Retina (tissue), 1 donor: Measurements from ENCODE around the gene ATP9B.

Experiments used
- DNase-seq: peaks from one replicate; pipeline ENCODE4 v3.0.0-alpha.2; 2016

The ATP9B gene

DNA sequence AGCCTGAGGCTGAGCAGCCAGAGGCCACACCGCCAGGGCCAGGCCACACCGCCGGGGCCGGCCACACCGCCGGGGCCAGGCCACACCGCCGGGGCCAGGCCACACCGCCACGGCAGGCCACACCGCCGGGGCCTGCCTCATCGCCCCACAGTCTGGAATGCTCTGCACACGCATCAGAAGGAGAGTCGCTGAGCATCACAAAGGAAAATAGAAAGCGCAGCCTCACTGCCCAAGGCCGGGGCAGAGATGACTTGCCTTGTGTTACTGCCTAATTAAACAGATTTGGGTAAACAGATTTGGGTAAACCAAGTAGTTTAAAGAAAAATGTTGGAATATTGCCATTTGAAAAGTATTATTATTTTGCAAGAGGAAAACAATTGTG lies 316.1 kb downstream of the ATP9B start:
- DNase-seq = no peak

DNA sequence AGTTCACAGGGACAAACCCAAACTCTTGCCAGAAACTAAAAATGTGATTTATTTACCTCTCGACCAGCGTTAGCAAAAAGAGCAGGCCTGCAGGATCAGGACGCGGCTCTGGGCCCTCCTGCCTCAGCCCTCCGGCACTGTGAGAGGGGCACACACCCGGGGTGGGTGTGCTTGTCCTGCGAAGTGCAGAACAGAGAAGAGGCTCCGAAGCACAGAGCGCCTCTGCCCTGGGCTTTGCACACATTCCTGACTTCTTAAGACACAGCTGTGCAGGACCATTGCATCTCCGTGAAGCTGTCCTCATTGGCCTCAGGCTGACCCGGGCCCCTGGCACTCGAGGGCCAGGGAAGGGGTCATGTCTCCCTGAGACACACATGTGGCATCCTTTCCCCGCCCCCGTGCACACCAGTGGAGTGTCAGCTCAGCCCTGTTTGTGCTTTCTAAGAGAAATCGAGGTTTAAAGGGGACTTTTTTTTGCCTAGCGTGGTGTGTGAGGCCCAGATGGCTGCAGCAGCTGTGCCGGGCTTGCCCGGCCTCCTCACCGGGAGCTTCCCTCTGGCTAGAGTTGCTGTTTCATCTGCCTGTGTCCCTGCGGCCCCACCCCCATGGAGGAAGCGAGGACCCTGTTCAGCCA lies 316.6 kb downstream of the ATP9B start:
- no peak for DNase-seq

DNA sequence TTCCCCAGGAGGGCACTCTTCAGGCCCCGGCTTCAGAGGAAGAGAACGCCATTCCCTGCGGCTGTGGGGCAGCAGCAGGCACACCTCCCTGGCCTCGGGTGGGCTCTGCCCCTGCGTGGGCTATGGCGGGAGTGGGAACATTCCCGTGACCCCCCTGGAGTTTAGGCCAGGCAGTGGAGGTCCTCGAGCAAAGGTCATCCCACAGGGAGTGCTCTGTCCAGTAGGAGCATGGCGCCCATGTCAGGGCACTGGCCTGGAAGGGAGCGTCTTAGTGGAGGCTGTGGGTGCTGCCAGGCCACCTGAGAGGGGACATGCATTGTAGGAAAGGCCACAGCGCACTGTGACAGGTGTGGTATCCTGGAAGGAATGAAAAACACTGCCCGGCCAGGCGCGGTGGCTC lies 317.4 kb downstream of the ATP9B start:
- no peak for DNase-seq

DNA sequence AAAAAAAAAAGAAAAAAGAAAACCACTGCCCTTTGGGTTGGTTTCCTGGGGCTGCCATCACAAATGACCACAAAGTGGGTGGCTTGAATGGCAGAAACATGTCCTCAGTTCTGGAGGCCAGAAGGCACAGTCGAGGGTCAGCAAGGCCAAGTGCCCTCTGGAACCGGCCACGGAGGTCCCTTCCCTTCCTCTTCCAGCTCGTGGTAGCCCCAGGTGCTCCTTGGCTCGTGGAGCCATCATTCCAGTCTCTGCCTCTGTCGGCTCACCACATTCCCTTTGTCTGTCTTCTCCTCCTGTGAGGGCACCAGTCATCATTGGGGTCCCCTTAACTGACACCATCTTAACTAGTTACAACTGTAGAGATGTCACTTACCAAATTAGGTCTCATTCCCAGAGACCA lies 318.0 kb downstream of the ATP9B start:
- DNase-seq = no peak

DNA sequence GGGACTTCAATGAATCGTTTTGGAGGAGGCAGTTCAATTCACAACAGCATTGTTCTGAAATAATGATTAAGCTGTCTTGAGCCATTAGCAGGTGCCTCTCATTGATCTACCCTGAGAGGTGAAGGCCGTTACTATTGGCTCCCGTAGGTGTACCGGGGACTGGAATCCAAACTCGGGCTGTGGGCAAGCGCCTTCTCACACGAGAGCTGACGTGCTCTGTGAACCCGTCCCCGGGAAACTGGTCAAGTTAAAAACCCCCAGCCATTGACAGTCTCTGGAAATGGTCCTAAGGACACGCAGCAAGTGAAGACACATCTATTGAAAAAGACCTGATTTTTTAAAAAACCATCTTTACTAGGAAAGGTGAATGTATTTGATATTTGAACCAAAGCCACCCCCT lies 318.4 kb downstream of the ATP9B start:
- no peak for DNase-seq

DNA sequence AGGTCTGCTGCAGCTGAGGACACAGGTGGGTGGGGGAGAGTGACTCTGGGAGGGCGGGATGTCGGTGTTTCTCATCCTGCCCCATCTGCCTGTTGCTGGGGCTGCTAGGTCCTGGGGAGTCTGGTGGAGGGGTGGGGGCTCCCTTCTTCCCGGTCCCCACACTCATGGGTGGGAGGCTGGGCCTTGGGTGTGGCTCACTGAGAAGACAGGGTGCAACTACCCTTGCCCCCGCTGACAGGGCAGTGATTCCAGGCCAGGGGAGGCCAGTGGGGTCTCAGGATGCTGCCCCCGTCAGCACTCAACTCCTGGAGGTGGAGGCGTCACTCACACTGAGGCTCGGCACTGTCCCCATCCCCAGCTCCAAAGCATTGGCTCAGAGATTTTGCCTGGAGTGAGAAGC lies 318.8 kb downstream of the ATP9B start:
- DNase-seq = no peak

DNA sequence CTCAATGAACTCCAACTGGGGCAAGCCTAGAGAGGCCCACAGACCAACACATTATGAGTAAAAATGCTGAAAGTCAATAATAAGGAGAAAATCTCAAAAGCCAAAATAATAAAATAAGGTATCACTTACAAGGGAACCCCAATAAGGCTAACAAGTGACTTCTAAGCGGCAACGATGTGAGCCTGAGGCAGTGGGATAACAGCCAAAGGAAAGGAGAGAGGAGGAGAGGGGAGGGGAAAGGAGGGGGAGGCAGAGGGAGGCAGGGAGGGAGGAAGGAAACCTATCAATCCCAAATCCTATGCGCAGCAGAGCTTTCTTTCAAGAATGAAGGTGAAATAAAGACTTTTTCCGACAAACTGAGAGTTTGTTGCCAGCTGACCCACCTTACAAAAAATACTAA lies 320.5 kb downstream of the ATP9B start:
- no peak for DNase-seq

DNA sequence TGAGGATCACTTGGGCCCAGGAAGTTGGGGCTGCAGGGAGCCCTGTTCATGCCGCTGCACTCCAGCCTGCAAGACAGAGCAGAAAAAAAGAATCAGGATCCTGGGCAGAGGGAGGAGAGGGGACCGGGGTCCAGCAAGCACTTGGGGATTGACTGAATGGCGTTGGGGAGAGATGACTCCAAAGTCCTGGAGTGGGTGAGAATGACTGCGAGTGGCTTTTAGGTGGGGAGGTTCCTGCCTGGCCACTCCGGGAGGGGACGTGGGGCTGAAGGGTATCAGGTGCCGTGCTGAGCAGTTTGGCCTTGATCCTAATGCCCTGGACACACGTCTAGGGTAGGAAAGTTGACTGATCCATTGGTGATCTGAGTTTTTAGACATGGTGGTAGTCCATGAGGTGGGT lies 323.0 kb downstream of the ATP9B start:
- no peak for DNase-seq

DNA sequence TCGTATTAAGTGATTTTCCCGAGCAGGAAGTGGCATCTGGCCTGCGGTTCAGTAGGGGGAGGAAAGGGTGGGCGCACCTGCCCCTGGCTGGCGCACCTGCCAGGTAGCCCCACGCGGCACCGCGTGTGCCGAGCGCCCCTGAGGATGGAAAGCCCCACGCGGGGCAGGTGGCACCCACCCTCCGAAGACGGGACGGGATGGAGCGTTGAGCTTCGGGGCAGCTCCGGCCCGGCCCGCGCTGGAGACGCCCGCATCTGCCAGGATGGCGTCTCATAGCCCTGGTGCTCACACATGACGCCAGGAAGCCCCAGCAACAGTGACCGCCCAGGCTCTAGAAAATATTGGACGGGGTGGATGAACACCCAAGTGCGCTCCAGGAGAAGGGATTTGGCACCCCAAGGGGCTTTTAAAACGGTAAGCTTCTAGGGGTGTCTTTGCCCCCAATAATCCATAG lies 324.0 kb downstream of the ATP9B start:
- no peak for DNase-seq

DNA sequence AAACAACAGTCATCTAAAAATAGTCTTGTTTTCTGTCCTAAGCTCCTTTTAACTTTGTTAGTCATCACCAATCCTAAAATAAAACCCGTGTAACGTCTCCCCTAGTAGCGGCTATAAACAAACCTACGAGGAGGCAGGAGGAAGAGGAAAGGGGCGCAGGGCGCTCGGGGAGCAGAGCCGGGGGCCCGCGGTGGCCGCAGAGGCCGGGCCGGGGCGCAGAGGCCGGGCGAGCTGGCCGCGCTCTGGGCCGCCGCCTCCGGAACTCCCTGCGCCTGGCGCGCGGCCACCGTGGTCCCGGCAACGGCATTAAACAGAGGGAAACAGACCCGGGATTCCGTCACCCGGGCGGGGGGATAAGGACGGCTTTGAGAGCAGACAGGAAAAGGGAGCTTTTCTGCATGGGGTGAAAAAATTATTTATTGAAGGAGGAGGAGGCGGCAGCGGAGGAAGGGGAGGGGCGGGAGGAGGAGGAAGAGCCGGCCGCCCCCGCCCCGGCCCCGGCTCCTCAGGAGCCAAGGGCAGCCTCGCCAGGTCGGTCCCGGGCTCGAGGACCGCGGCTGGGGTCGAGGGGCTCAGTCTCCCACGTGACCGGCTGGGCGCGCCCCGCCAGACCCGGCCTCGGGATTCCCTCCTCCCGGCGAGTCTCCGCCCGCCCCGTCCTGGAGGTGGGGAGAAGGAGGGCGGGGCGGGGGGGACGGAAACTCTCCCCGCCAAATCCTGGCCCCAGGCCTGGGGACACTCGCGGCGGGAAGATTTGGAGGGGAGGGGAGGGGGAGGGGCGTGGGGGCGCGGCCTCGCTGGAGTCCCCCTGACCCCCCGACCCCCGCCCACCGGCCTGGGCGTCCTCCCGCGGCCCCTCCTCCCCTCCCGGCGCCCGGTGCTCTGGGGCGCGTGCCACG lies 324.7 kb downstream of the ATP9B start:
- peak; percentile 60 for DNase-seq

DNA sequence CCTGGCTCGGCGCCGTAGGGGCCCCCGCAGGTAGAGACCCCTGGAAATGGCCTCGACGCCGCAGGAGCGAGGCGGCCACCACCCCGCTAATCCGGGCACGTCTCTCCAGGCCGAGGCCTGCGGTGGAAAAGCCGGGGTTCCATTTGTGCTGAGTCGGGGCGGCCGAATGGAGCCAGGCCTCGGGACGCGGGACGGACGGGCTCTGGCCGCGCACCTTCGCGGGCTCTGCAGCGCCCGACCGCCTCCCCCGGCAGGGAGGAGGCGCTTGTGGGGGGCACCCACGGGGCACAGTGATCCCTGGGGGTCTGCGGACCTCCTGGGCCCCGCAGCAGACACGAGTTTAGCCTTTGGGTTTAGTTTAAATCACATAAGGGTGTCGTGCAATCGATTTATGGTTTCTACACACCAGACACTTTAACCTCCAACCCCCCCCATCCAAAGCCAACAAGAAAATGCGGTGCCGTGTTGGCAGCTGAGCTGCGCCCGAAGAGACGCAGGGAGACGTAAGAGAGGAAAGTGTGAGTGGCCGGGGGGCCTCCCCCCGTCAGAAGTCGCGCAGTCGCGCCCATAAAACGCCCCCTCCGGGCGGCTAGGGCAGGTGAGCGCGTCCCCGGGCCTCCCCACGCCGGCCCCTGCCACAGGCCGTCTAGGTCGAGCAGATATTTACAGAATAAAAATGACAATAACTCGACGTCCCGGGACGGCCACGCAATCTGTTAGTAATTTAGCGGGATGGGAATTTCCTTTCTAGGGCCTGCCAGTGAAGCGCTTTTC lies 325.5 kb downstream of the ATP9B start:
- peak; percentile 61 for DNase-seq

DNA sequence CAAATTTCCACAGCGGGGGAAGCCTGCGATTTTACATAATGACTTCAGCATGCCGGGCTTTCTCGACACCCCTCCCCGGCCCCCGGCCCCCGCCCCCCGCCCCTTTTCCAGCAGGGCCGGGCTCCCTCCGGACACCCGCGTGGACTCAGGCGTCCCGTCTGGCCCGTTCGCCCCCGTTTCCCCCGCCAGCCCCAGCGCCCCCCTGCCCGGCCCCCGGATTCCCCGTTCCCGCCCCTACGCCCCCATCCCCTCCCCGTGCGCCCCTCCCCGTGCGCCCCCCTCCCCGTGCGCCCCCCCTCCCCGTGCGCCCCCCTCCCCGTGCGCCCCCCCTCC lies 326.1 kb downstream of the ATP9B start:
- DNase-seq = no peak

DNA sequence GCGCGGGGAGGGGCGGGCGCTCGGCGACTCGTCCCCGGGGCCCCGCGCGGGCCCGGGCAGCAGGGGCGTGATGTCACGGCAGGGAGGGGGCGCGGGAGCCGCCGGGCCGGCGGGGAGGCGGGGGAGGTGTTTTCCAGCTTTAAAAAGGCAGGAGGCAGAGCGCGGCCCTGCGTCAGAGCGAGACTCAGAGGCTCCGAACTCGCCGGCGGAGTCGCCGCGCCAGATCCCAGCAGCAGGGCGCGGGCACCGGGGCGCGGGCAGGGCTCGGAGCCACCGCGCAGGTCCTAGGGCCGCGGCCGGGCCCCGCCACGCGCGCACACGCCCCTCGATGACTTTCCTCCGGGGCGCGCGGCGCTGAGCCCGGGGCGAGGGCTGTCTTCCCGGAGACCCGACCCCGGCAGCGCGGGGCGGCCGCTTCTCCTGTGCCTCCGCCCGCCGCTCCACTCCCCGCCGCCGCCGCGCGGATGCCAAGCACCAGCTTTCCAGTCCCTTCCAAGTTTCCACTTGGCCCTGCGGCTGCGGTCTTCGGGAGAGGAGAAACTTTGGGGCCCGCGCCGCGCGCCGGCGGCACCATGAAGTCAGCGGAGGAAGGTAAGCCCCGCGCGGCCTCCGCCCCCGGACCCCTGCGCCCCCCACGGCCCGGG lies 326.7 kb downstream of the ATP9B start, which contains the start of gene NFATC1:
Gene NFATC1, plus strand, starts transcription at position 170 of the 644 bp plus-strand sequence. Its CDS starts 295 bp downstream, at position 465.
- DNase-seq = peak; percentile 57

DNA sequence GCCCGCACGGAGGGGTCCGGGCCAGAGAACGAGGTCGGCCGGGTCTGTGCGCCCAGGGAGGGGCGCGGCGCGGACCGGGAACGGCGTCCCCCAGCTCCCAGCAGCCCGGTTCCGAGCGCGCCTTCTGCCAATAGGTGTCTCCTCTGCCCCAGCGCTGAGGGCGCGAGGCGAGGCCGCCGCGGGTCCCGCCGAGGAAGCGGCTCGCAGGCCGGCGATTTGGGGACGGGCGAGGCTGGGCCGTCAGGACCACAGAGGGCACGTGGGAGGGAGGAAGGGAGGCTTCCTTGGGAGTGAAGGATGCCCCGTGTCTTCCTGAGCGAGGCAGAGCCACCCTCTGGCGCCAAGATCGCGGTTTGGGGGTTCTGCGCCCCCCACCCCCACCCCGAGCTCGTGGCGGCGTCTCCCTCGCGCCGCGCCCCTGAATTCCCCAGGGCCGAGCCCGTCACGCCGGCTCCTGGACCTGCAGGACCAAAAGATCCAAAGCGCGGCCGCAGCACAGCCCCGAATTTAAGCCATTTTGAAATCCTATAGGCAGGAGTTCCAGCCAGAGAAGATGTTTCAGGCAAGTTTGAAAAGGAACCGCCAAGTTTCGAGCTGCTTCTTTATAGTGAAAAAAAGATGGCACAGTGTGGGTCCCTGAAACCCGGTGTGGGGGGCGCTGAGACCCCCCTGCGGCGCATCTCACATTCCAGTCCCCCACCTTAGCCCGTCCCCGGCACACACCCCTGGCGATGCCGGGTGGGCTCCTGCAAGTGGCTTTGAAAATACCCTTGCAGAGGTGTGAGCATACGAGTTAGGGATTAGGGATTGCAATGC lies 327.4 kb downstream of the ATP9B start:
- peak; percentile 49 for DNase-seq

DNA sequence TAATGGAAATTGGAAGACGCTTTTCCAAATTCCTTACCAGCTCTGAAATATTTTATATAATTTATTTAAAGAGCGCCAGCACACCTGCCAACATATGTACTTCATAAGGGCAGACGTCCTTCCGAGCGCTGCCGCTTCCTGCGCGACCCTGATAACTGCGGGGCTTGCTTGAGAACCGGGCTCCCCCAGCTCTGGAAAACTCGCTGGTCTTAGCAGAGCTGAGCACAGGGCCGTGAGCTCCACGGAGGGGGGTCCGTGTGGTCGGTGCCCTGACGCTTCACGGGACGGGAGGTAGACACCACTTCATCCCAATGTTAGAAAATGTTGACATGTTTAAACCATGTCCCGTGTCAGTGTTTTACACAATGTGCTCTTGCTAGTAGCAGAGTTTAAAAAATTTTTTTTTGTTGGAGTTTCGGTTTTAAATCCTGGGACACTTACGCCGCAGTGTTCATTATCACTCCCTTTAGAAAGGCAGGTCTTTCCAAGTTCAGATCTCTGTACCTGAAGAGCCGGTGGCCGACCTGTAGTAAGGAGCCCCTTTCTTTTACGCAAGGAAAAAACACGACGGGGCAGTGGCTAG lies 328.1 kb downstream of the ATP9B start:
- DNase-seq = no peak

DNA sequence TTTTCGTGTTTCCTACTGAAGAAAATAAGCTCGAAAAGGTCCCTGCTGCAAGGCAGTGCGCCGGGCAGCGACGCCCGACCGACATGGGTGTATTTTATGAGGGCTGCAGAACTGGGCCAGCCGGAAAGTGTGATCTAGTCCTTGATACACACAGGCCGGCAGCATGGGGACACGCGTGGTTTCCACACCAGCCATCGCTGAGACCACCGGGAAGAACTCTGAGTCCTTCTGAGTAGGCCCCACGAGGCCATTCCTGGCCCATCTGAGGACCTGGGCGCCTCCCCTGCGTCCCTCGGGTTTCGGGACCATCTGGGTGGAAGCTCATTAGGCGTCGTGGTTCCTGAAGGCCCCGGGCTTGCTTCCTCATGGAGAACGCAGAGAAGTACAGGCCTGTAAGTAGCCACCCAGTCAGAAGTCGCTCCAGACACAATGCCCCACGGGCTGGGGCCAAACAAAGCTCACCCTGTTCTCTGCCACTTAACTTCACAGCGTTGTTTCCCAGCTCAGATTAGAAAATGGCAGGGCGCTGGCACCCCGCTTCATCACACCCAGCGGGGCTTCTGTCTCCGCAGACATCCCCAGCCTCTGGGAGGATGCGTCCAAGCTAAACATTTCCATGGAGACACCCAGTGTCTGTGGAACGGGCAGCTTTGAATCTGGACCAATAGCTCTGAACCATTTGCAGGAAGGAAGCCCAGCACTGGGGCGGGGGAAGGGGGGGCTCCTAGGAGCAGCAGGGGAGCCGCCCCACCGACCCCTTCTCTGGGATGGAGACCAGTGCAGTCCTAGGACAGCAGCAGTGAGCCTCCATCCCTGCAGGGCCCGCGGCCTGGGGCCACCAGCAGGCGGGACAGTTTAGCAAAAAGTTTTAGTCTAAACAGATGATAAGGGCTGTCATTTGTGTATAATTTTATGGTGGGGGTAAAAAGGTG lies 328.9 kb downstream of the ATP9B start:
- peak; percentile 57 for DNase-seq

DNA sequence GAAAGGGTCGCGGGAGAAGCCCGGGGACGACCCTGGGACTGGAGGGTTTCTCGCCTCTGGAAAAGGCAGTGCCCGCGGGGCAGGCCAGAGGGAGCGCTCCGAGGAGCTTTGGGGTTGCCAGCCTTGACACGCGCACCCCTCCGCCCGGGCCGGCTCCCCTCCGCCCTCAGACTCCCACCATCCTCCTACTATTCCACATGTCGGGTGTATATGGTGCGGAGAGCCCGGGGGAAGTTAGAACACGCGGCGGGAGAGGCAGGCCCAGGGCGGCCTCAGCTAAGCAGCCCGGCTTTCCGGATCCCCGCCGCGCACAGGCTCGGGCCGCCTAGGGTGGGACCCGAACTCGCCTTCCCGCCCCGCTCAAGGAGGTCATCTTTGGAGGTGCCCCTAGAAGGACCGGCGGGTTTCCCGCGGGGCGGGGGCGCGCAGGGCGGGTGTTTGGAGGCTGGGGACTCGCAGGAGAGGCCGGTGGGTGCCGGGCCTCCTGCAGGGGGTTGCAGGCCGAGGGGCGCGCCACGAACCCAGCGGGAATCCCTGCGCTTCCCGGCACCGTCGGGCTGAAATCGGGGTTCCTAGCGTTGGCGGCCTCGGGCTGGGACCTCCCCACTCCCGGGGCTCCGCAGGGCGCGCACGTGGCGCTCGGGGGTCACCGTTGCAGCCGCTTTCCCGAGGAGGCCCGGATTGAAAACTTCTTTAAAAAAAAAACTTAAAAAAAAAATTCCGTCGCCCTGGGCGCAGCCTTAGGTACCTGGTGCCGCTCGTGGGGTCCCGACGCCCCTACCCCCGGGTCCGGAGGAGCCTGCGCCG lies 330.3 kb downstream of the ATP9B start:
- peak; percentile 50 for DNase-seq

DNA sequence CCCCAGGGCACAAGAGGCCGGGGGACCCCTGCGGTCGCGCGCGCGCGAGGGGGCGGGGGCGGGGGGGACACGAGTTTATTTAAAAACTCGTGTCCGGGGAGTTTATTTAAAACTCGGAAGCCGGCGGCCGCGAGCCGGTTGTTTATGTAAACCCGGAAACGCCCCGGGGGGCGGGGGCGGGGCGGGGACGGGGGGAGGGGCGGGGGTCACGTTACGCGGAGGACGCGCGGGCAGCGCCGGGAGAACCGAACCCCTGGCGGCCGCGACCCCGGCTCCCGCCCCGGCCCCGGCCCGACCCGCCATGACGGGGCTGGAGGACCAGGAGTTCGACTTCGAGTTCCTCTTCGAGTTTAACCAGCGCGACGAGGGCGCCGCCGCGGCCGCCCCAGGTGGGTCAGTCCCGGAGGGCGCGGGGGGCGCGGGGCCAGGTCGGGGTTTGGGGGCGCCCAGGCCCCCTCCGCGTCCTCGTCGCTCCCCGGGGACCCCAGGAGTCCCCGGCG lies 330.9 kb downstream of the ATP9B start:
- DNase-seq = no peak

DNA sequence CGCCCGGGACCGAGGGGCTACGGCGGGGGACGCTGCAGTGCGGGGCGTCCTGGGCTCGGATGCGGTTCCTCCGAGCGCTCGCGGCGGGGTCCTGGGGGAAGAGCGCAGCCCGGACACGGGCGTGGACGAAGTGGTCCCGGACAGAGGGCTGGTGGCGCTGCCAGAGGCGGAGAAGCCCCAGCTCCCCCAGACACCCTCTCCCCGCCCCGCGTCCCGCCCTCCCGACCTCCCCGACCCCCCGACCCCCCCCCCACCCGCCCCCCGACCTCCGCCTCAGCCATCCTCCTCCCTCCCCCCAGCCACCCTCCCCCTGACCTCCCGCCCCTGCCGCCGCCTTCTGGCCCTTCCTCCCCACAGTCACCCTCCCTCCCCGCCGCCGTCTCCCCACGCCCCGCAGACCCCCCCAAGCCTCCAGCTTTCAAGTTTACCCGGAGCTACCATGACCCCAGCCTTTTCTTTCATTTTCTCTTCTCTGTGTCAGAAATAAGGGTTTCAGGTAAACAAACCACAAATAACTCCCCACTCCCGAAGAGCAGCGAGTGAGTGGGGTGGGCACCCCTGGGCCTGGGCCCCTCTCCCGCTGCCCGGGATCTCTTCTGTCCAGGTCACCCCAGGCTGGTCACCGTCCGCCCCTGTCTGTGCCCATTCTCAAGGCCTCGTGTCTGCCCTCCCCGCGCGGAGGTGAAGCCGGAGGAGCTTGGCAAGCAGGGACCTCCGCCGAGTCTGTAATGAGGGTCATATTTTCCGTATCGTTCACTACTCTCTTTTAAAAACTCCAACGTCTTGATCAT lies 331.6 kb downstream of the ATP9B start:
- DNase-seq = no peak
